ENCODE results near the gene GPR171. TPM values are rescaled to one million over a fixed set of nuclear protein-coding genes. Genes with fewer than 3 reads are reported as not detected.

Gene GPR171
- total RNA-seq, 1 donor from 2014 or later: not detected

GRCh38 chr3:151169262-151169947 is 33.6 kb downstream of the GPR171 start:
- no peak overlapping the region for H2AFZ ChIP-seq (ENCODE audit: low read depth, low read length)
- H3K4me1 ChIP-seq (ENCODE audit: insufficient read depth, low read length): no peaks in the 10 kb centered on the region
- FAIRE-seq (no peak), DNase-seq (ENCODE audit: low read depth) (no peak)
- H3K36me3 ChIP-seq (ENCODE audit: insufficient read depth, low read length): no peaks in the 10 kb centered on the region
- Mint-ChIP-seq H3K27ac (ENCODE audit: unreplicated experiment) (no peak overlapping the region), H3K9me3 (ENCODE audit: unreplicated experiment) (no peaks in the 10 kb centered on the region), H3K27me3 (ENCODE audit: low read depth, unreplicated experiment) (no peaks in the 10 kb centered on the region), H3K4me1 (ENCODE audit: low read depth, unreplicated experiment) (peaks cover 17% of the 10 kb centered on the region), H3K36me3 (ENCODE audit: low read depth, unreplicated experiment) (peaks cover 5% of the 10 kb centered on the region), H3K4me3 (ENCODE audit: unreplicated experiment) (no peak overlapping the region)
- no peaks in the 10 kb centered on the region for H3K27me3 ChIP-seq (ENCODE audit: insufficient read depth, low read length)
- H3K27ac ChIP-seq (ENCODE audit: low read depth, low read length): no peak overlapping the region
- no peak overlapping the region for H3K9ac ChIP-seq (ENCODE audit: low read length)
- no peak overlapping the region for H3K4me3 ChIP-seq (ENCODE audit: insufficient read depth, low read depth, low read length)
- no peaks in the 10 kb centered on the region for H3K79me2 ChIP-seq (ENCODE audit: insufficient read depth, low read length)
- H4K20me1 ChIP-seq (ENCODE audit: insufficient read depth, low read length): no peaks in the 10 kb centered on the region
- H3K9me3 ChIP-seq (ENCODE audit: insufficient read depth, low read depth, low read length): no peaks in the 10 kb centered on the region
- TF ChIP-seq CTCF (IDR thresholded peaks at IDR 0.05; ENCODE audit: insufficient read depth, low read depth, low read length) (no peak), EZH2 (IDR thresholded peaks at IDR 0.05; ENCODE audit: insufficient read depth, low read length) (no peak)
- no peak overlapping the region for H3K4me2 ChIP-seq (ENCODE audit: low read length)

- H3K27ac Mint-ChIP-seq (ENCODE audit: unreplicated experiment): no peak overlapping the region
- Histone ChIP-seq H3K9me3 (ENCODE audit: insufficient read depth, low read depth, low read length) (no peaks in the 10 kb centered on the region), H3K4me3 (ENCODE audit: insufficient read depth, low read depth, low read length) (no peak overlapping the region), H4K20me1 (ENCODE audit: insufficient read depth, low read length) (no peaks in the 10 kb centered on the region), H3K36me3 (ENCODE audit: insufficient read depth, low read length) (no peaks in the 10 kb centered on the region), H3K4me2 (ENCODE audit: low read length) (no peak overlapping the region), H3K79me2 (ENCODE audit: insufficient read depth, low read length) (no peaks in the 10 kb centered on the region), H3K27ac (ENCODE audit: low read depth, low read length) (no peak overlapping the region), H3K27me3 (ENCODE audit: insufficient read depth, low read length) (no peaks in the 10 kb centered on the region), H2AFZ (ENCODE audit: low read depth, low read length) (no peak overlapping the region), H3K9ac (ENCODE audit: low read length) (no peak overlapping the region), H3K4me1 (ENCODE audit: insufficient read depth, low read length) (no peaks in the 10 kb centered on the region)
- TF ChIP-seq EZH2 (IDR thresholded peaks at IDR 0.05; ENCODE audit: insufficient read depth, low read length) (no peak), CTCF (IDR thresholded peaks at IDR 0.05; ENCODE audit: insufficient read depth, low read depth, low read length) (peak; percentile 82)
- no peaks in the 10 kb centered on the region for H3K9me3 Mint-ChIP-seq (ENCODE audit: unreplicated experiment)
- peak; percentile 20 for DNase-seq (ENCODE audit: low read depth)
- H3K4me3 Mint-ChIP-seq (ENCODE audit: unreplicated experiment): no peak overlapping the region
- peak; percentile 17 for FAIRE-seq
- H3K27me3 Mint-ChIP-seq (ENCODE audit: low read depth, unreplicated experiment): no peaks in the 10 kb centered on the region
- H3K36me3 Mint-ChIP-seq (ENCODE audit: low read depth, unreplicated experiment): peaks cover 5% of the 10 kb centered on the region
- H3K4me1 Mint-ChIP-seq (ENCODE audit: low read depth, unreplicated experiment): peaks cover 17% of the 10 kb centered on the region
Measured at GRCh38 chr3:151168269-151169094, 34.5 kb downstream of the GPR171 start.

Measured in astrocyte (in vitro differentiated cells and primary cell).